ENCODE data around the gene PSMD11.

- TF ChIP-seq CTCF (conservative IDR thresholded peaks at IDR 0.05; ENCODE audit: low read length) (no peak), EZH2phosphoT487 (IDR thresholded peaks at IDR 0.05; ENCODE audit: borderline replicate concordance, low read depth, low read length) (no peak)
These were observed 53.3 kb downstream of the PSMD11 start for GRCh38 chr17:32497431-32498205.

Data from OCI-LY7 (cell line).